ENCODE results near the gene IFT20. TPM values are rescaled to one million over a fixed set of nuclear protein-coding genes. Genes with fewer than 3 reads are reported as not detected.
A peak's percentile ranks its signal among the peaks of the same experiment; 100 is the strongest.

The IFT20 gene
- total and polyA plus RNA-seq, 2 experiments from 2014 or later = 13.2 to 32.3 TPM

GRCh38 chr17:28324781-28325180, 10.5 kb downstream of the IFT20 start (continued):
- TF ChIP-seq, protein P1, sequence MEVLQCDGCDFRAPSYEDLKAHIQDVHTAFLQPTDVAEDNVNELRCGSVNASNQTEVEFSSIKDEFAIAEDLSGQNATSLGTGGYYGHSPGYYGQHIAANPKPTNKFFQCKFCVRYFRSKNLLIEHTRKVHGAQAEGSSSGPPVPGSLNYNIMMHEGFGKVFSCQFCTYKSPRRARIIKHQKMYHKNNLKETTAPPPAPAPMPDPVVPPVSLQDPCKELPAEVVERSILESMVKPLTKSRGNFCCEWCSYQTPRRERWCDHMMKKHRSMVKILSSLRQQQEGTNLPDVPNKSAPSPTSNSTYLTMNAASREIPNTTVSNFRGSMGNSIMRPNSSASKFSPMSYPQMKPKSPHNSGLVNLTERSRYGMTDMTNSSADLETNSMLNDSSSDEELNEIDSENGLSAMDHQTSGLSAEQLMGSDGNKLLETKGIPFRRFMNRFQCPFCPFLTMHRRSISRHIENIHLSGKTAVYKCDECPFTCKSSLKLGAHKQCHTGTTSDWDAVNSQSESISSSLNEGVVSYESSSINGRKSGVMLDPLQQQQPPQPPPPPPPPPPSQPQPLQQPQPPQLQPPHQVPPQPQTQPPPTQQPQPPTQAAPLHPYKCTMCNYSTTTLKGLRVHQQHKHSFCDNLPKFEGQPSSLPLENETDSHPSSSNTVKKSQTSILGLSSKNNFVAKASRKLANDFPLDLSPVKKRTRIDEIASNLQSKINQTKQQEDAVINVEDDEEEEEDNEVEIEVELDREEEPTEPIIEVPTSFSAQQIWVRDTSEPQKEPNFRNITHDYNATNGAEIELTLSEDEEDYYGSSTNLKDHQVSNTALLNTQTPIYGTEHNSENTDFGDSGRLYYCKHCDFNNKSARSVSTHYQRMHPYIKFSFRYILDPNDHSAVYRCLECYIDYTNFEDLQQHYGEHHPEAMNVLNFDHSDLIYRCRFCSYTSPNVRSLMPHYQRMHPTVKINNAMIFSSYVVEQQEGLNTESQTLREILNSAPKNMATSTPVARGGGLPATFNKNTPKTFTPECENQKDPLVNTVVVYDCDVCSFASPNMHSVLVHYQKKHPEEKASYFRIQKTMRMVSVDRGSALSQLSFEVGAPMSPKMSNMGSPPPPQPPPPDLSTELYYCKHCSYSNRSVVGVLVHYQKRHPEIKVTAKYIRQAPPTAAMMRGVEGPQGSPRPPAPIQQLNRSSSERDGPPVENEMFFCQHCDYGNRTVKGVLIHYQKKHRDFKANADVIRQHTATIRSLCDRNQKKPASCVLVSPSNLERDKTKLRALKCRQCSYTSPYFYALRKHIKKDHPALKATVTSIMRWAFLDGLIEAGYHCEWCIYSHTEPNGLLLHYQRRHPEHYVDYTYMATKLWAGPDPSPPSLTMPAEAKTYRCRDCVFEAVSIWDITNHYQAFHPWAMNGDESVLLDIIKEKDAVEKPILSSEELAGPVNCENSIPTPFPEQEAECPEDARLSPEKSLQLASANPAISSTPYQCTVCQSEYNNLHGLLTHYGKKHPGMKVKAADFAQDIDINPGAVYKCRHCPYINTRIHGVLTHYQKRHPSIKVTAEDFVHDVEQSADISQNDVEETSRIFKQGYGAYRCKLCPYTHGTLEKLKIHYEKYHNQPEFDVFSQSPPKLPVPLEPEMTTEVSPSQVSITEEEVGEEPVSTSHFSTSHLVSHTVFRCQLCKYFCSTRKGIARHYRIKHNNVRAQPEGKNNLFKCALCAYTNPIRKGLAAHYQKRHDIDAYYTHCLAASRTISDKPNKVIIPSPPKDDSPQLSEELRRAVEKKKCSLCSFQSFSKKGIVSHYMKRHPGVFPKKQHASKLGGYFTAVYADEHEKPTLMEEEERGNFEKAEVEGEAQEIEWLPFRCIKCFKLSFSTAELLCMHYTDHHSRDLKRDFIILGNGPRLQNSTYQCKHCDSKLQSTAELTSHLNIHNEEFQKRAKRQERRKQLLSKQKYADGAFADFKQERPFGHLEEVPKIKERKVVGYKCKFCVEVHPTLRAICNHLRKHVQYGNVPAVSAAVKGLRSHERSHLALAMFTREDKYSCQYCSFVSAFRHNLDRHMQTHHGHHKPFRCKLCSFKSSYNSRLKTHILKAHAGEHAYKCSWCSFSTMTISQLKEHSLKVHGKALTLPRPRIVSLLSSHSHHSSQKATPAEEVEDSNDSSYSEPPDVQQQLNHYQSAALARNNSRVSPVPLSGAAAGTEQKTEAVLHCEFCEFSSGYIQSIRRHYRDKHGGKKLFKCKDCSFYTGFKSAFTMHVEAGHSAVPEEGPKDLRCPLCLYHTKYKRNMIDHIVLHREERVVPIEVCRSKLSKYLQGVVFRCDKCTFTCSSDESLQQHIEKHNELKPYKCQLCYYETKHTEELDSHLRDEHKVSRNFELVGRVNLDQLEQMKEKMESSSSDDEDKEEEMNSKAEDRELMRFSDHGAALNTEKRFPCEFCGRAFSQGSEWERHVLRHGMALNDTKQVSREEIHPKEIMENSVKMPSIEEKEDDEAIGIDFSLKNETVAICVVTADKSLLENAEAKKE (CRISPR knock-in tag; IDR thresholded peaks at IDR 0.05) = no peak

DNA sequence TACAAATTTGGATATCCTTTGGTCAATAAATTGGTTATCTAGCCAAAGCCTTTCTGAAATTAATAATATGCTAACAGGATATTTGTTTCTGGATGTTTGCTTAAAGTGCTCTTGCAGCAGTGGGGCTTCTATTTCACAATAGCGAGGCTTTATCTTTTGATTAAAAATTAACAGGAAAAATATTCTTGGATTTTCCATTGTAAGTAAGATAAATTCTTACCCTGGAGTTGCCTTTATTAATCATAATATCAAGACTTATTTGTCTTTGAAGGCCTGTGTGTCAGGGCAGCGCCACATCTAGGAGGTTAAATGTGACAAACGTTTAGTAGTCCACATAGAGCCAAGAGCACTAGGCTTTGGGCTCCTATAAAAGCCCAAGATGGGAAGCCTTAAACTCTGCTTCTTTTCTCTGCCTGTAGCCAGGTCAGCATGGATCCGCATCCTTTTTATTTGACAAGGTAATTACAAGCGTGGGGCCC, 11.0 kb downstream of the IFT20 start:
- Mint-ChIP-seq H3K9me3 (no peaks in the 10 kb centered on the region), H3K4me3 (no peak overlapping the region), H3K27me3 (ENCODE audit: insufficient read depth, low read depth, poor library complexity) (peaks cover 9% of the 10 kb centered on the region), H3K4me1 (peaks cover 30% of the 10 kb centered on the region), H3K36me3 (ENCODE audit: low read depth) (peaks cover 71% of the 10 kb centered on the region), H3K27ac (no peak overlapping the region)
- Histone ChIP-seq H4K20me1 (replicated peaks; ENCODE audit: insufficient read depth) (peaks cover 74% of the 10 kb centered on the region), H3K9me2 (ENCODE audit: insufficient read depth) (no peaks in the 10 kb centered on the region), H3K36me3 (ENCODE audit: insufficient read depth) (peaks cover 22% of the 10 kb centered on the region), H3K79me2 (replicated peaks; ENCODE audit: insufficient read depth) (peaks cover 69% of the 10 kb centered on the region), H3K4me2 (peak overlapping the region; percentile 27; the same call in 1 of the 2 replicates), H3K27me3 (ENCODE audit: insufficient read depth) (no peaks in the 10 kb centered on the region), H3K27ac (ENCODE audit: low read depth) (peak overlapping the region; percentile 7), H2AFZ (no peak overlapping the region), H3F3A (replicated peaks; ENCODE audit: low read depth) (peaks cover 26% of the 10 kb centered on the region; the same call in 1 of the 2 replicates), H3K4me1 (ENCODE audit: insufficient read depth) (peaks cover 40% of the 10 kb centered on the region), H3K4me3 (no peak overlapping the region)
- no peak for ATAC-seq
- no peak for DNase-seq (ENCODE audit: low spot score)
- TF ChIP-seq NANOG (IDR thresholded peaks at IDR 0.05; ENCODE audit: borderline replicate concordance) (no peak), ETS1 (IDR thresholded peaks at IDR 0.05) (no peak), POLR2AphosphoS5 (IDR thresholded peaks at IDR 0.05; ENCODE audit: low read depth) (no peak)
- TF ChIP-seq, protein P1 (CRISPR knock-in tag; IDR thresholded peaks at IDR 0.05) = no peak

All from GM23338 (cell line).